GM18511 (cell line): Measurements from ENCODE around the gene EPHB1.
"Not testable (repeated sequence)": the region's sequence is repeated elsewhere in the genome, so short reads cannot be mapped to it uniquely, and the experiment has no call there.

Source experiments
- ATAC-seq: cut with Tn5 transposase; IDR thresholded peaks from one replicate; pipeline ENCODE4 v1.9.1; 2021; ENCODE audit warnings: mild to moderate bottlenecking, moderate library complexity; ENCODE audit not compliant: unreplicated experiment

The EPHB1 gene

DNA sequence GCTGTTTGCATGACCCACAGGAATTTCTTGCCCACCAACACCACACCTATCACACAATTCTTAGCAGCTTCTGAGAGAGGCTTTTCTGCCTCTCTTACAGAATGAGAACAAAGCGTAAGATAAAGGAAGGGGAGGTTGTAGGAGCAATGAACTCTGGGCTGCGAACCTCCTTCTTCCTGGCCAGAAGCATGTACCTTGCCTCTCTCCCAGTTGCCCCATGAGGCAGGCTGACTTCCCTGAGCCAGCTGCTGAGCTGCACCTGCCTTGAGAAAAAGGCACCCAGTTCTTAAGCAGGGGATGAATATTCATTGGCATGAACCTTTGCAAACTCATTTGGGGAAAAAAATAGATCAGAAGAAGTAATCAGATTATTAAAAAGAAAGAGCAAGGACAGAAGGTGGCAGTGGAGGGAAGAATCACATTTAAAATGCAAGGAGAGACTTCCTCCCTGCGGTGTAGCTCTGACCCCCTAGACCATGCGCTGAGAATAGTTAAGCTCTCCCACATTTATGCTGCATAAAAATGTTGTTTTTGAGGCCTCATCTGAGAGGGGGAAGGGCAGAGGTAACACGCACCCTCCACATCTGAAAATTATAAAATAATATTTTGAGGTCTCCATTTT, 304.8 kb downstream of the EPHB1 start:
- ATAC-seq: no peak

DNA sequence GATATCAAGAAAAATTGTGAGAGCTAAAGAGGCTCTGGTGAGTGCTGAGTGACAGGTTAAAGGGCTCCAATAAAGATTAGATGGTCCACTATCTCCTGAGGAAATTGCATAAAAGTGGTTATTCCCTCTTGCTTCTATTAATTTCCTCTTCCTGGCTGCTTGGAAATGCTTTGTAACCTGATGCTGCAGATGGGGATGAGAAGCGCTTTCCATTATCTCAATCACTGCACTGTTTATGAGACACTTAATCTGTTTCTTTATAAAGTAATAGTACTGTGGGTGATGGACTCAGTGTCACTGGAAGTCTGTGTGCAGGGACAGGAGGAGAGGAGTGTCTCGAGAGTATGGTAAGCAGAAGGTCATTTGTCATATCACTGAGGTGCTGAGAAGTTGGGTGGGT, 305.3 kb downstream of the EPHB1 start:
- no peak for ATAC-seq

DNA sequence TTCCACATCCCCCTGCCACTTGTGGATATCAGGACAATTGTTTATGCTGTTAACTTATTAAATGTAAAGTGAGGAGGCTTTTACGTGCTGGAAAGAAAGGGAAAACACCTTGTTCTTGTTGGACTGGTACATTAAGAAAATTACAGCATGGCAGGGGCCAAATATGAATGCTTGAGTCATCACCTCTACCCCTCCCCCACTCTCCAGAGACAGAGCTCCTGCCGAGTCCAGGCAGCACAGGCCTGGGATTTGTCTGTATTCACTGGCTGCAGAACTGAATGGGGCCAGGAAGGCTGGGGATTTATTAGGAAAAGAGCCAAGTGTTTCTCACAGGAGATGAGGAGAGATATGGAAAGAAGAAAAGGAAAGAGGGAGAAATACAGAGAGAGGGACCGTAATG, 308.9 kb downstream of the EPHB1 start:
- ATAC-seq: no peak

DNA sequence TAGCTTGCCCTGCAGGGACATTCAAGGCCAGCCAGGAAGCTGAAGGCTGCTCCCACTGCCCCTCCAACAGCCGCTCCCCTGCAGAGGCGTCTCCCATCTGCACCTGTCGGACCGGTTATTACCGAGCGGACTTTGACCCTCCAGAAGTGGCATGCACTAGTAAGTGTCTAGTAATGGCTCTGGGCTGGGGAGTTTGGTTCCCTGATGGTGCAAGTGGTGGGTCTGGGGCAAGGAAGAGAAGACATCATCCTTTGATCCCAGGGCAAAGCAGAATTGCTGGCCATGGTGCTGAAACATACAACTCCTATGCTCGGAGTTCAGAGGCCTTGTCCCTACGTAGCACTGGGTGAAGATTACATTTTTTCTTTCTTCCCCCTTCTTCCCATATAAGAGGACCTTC, 311.4 kb downstream of the EPHB1 start:
- no peak for ATAC-seq

DNA sequence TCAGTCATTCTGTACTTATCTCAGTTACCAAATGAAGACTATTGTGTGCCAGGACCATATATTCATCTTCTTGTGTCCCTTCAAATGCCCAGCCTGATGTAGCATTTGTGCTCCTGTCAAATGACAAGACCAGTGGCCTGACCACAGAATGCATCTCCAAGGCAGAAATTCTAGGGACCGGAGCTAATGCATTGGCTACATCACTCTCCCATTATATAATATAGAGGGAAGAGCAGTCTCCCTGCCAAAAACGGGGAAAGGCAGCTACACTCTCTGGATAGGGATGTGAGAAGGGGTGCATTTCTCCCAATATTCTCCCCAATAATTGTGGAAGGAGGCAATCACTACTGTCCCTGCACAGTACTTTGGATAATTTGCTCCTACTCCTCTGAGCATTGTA, 312.0 kb downstream of the EPHB1 start:
- ATAC-seq: no peak

DNA sequence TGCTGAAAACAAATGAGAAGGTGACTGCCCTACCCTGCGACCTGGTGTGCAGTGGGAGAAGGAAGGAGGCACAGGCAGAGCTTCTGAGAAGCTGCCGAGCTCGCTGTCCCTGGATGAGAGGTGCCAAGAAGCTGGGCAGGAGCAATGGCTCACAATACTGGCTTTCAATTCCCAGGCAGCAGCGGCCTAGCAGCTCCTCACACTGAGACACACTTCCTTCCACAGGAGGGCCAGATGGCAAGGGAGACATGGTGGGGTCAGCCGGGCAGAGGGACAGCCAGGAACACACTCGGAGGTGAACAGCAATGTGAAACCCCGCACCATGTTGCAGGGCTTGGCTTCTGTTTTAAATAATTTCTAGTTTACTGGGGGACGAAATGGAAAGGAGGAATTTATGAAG, 314.6 kb downstream of the EPHB1 start:
- no peak for ATAC-seq

GRCh38 chr3:135114551-135114950, 319.5 kb downstream of the EPHB1 start:
- ATAC-seq: not testable (repeated sequence)

DNA sequence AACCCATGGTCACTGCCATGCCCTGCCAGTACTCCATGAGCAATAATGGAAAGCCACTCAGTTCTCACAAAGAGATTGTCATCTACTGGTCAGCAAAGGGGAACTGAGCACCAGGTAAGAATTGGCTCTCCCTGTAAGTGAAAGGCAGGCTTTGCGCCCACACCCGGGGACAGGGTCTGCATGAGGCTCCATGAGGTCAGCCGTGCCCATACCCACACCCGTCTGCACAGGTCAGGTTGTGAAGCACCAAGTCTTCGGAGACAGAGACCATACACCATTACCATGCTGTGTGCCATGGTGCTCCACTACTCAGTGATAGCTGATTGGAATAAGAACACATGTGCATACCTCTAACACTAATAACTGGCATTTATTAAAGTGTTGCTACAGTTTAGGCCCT, 322.9 kb downstream of the EPHB1 start:
- no peak for ATAC-seq

DNA sequence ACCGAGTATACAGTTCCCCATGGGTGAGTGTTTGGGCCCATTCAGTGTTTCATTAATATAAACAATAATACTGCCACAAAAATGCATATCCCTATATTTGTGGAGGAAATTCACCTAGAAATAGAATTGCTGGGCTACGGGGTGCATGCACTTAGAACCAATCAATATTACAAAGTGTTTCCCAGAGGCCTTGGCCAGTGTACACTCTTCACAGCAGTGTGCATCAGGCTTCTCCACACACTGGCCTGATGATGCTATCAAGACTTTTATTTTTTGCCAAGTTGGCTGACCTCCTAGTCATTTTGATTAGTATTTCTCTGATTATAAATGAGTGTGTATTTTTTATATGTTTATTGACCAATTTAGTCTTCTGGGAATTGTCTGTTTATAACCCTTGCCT, 323.7 kb downstream of the EPHB1 start:
- no peak for ATAC-seq

DNA sequence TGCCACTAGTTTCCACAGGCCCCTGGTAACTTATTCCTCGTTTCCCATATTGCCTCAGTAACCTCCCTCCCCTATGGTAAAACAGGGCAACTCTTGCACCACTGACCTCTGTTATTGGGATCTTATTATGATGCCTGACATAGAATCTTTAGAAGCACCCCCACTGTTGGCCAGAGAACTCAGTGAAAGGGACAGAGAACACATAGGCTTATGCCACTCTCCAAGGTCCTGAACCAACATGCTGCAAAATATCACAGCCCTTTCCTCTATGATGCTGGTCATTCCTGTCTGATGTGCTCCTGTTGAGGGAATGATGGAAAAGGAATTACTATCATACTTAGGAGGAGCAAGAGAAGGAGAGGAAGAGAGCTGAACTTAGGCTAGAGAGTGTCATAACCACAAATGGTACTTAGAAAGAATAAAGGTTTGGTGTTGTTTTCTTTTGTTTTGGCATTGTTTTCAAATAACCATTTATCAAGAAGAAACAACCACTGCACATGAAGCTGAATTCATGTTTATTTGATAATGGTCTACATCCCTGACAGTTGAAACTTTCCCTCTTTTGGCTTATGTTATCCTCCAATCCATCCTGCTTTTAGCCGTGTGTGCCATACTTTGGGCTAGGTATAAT, 330.2 kb downstream of the EPHB1 start:
- no peak for ATAC-seq

DNA sequence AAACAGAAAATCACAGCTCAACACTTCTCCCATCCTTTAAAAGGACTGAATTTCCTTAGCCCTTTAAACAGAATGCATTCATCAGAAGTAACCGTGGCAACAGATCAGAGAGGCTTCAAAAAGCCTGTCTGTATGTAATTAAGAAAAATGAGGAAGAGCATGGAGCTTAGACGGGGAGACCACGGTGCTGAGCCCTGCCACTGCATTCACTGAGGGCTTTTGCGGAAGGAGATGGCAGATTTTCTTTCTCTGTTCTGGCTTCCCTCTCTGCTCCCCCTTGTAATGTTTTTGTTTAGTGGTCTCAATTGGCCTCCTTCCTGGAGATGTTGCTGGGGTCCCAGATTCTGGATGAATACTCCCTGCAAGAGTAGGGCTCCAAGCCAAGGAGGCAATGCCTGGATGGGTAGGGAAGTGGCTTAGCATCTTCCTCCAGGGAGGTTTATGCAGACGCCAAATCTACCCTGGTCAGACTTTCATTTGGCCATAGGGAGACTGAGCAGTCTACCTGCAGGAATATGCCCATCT, 332.9 kb downstream of the EPHB1 start:
- no peak for ATAC-seq

DNA sequence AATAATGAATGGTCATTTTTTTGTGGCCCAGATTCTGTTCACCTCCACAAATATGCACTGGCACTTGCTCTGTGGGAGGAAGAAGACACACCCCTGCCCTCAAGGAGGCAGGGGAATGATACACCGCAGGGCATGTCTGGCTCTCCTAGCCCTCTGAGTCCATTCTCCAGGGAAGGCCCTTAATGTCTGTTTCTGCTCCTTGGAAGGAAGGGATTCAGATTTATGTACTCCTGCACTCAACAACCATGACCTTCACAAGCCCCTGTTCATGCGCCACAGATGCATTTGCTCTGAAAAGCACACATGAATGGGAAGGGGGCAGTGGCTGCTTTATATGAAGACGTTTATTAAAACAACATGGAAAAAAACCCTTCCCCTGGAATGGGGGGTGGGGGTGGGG, 333.8 kb downstream of the EPHB1 start:
- no peak for ATAC-seq

- ATAC-seq: no peak
Measured at GRCh38 chr3:135131290-135131689, 336.2 kb downstream of the EPHB1 start.

DNA sequence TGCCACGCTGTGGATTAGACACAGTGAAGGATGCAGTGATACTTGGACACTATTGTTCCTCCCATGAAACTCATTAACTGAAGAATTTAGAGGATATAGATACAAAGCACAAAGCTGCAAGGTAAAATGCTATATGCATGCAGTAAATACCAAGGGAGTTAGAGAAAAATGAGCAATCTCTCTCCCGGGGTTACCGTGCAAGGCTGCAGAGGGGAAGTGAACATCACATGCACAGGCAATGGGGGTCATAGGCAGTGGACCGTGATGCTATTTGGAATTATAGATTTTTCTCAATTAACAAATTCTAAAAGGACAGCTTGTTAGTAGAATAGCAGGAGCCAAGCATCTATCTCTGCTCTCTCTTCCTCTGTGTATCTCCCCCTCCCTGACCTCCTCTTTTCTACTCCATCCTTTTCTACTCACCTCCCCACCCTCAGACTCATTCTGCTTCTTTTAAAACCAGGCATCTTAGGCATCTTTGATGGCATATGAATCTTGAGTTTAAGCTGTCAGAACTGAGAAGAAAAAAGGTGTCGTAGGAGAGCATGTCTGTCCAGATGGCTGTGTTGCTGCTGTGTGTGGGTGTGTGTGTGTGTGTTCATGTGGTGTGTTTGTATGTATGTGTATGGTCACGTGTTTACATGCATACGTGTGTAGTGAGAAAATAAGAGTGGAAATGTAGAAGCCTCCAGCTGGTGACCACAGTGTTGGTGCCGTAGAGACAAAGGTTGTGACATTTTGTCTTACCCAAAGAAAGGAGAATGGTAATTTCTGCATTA, 339.0 kb downstream of the EPHB1 start:
- no peak for ATAC-seq

GRCh38 chr3:135134684-135135075, 339.6 kb downstream of the EPHB1 start:
- ATAC-seq: no peak

DNA sequence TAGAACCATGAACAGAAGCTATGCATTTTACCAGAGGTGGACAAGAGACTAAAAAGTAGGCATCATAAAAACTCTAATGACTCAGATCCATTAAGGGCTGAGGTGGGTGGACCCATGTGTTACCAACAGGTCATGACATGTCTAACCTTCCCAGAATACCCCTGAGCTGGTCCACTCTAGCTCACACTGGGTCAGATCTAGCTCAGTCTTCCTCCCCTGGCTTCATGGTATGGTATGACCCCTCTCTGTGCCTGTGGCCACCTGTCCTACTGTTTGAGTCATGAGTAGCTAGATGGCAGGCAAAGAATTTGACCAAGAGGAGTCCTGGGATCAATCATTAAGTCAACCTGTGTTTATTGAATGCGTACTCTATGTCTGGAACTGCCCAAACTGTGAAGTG, 340.4 kb downstream of the EPHB1 start:
- no peak for ATAC-seq

DNA sequence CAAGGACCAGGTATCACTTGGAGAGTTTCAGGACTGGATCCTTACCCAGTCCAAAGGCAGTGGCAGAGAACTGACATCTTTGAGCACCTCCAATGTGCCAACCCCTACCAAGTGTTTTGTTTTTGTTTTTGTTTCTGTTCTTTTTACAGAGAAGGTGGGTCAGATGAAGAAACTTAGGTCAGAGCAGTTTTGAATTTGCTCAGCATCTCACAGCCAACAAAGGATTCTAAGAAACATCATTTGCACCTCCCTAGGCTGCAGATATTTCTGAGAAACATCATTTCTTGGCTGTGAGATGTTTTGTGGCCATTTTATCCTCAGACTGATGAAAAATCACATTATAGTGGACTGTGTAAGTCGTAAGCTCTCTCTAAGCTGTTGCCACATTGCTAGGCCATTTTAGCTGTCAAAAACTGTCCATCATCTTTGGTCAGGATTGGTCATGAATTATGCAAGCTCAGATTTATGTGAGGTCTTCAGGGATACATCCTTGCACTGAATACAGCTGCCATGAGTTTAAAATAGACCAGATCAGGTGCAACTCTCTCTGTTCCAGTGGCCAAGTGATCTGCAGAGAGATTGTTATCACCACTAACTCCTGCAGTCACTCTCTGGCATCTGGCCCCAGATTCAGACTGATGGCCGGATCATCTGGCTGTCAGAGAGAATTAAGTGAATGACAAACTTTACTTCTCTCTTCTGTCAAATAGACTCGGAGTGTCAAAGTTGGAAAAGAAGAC, 341.5 kb downstream of the EPHB1 start:
- no peak for ATAC-seq

GRCh38 chr3:135137296-135137695, 342.2 kb downstream of the EPHB1 start:
- no peak for ATAC-seq

- no peak for ATAC-seq
Measured at GRCh38 chr3:135138776-135139175, 343.7 kb downstream of the EPHB1 start.

- ATAC-seq: no peak
Measured at GRCh38 chr3:135140591-135140990, 345.5 kb downstream of the EPHB1 start.

DNA sequence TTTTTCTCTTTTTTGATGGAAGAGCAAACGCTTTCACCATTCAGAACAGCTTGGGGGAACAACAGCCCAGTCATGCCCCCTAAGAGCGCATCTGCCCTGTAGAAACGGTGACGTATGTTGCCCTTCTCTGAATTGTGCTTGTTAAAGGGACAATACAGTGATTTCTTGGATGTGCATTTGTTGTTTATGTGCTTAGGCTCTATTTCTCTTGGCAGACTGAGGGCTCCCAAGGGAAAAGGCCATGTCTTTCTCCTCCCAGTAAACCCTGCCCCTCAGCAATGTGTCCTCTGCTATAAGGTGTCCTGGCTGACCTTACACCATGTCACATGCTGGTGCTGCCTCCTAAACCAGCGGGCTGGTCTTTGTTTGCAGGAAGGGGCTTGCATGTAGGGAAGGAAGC, 346.1 kb downstream of the EPHB1 start:
- ATAC-seq: no peak
